K562 (cell line): ENCODE measurements around the gene RFWD3. TPM values are rescaled to one million over a fixed set of nuclear protein-coding genes. Genes with fewer than 3 reads are reported as not detected.

Experiments
- ARNT ChIP-seq, 2 experiments: fragments of 450-650 bp; IDR thresholded peaks; 2 replicates each; pipeline ENCODE4 v1.6.1; 2016; ENCODE audit warnings: mild to moderate bottlenecking in 1 of 2
- BRCA1 ChIP-seq, 2 experiments: fragments of 450-650 bp in 1 of 2; sonication (generic) in 1 of 2; formaldehyde crosslinking in 1 of 2; IDR thresholded peaks; 2 replicates each; pipeline versions ENCODE4 v1.5.0 to v1.6.1; 2017 to 2020; ENCODE audit warnings: mild to moderate bottlenecking in 1 of 2, missing genetic modification reagents in 1 of 2
- BRF1 ChIP-seq: IDR thresholded peaks from 3 replicates; pipeline ENCODE4 v1.6.1; 2011; ENCODE audit warnings: borderline replicate concordance, mild to moderate bottlenecking; ENCODE audit not compliant: insufficient read length; ENCODE audit errors: extremely low read depth
- CAMTA2 ChIP-seq: fragments of 250-450 bp; sonication (Bioruptor Pico); conservative IDR thresholded peaks from 2 replicates; pipeline ENCODE4 v1.5.1; 2022
- CBFA2T3 ChIP-seq: fragments of 450-650 bp; IDR thresholded peaks from 2 replicates; pipeline ENCODE4 v1.6.1; 2017
- CBX1 ChIP-seq: sonication (generic); IDR thresholded peaks from 2 replicates; pipeline ENCODE4 v1.6.1; 2016; ENCODE audit warnings: antibody characterized with exemption, low read depth, mild to moderate bottlenecking
- COPS2 ChIP-seq: fragments of 450-650 bp; conservative IDR thresholded peaks from 2 replicates; pipeline ENCODE4 v1.6.1; 2016; ENCODE audit warnings: mild to moderate bottlenecking, moderate library complexity
- CXXC5 ChIP-seq: fragments of 250-450 bp; sonication (Bioruptor Pico); IDR thresholded peaks from 2 replicates; pipeline ENCODE4 v1.8.0; 2022; ENCODE audit warnings: inconsistent platforms, mild to moderate bottlenecking, moderate library complexity
- DPF2 ChIP-seq: fragments of 450-650 bp; IDR thresholded peaks from 2 replicates; pipeline ENCODE4 v1.6.1; 2016
- ESRRB ChIP-seq: fragments of 250-450 bp; sonication (Bioruptor Pico); IDR thresholded peaks from 2 replicates; pipeline ENCODE4 v1.5.0; 2020; ENCODE audit warnings: mild to moderate bottlenecking, moderate library complexity, borderline replicate concordance
- GABPA ChIP-seq: fragments of 200-800 bp; sonication (Bioruptor generic); conservative IDR thresholded peaks from 2 replicates; pipeline ENCODE4 v1.6.1; 2016; ENCODE audit warnings: low read depth, missing genetic modification characterization, missing compliant biosample characterization
- HDAC3 ChIP-seq: fragments of 450-650 bp; IDR thresholded peaks from 2 replicates; pipeline ENCODE4 v1.6.1; 2018; ENCODE audit warnings: borderline replicate concordance, mild to moderate bottlenecking, moderate library complexity; ENCODE audit not compliant: partially characterized antibody
- HDGF ChIP-seq: fragments of 450-650 bp; IDR thresholded peaks from 2 replicates; pipeline ENCODE4 v1.6.1; 2016
- MEIS2 ChIP-seq: fragments of 450-650 bp; IDR thresholded peaks from 2 replicates; pipeline ENCODE4 v1.6.1; 2014; ENCODE audit warnings: mild to moderate bottlenecking; ENCODE audit not compliant: partially characterized antibody
- NBN ChIP-seq: fragments of 450-650 bp; IDR thresholded peaks from 2 replicates; pipeline ENCODE4 v1.6.1; 2016; ENCODE audit warnings: low read depth, mild to moderate bottlenecking
- NFIC ChIP-seq: fragments of 450-650 bp; IDR thresholded peaks from 2 replicates; pipeline ENCODE4 v1.6.1; 2017; ENCODE audit warnings: mild to moderate bottlenecking, inconsistent platforms
- PML ChIP-seq: IDR thresholded peaks from 2 replicates; pipeline ENCODE4 v1.6.1; 2012; ENCODE audit warnings: low read length, inconsistent platforms
- POLR2AphosphoS2 ChIP-seq: IDR thresholded peaks from 2 replicates; pipeline ENCODE4 v1.6.1; 2012; ENCODE audit warnings: low read length, improper control_type of control experiment
- SIN3B ChIP-seq: fragments of 450-650 bp; IDR thresholded peaks from 2 replicates; pipeline ENCODE4 v1.6.1; 2017; ENCODE audit warnings: low read depth, mild to moderate bottlenecking, moderate library complexity
- SMARCA4 ChIP-seq: fragments of 450-650 bp; IDR thresholded peaks from 2 replicates; pipeline ENCODE4 v1.6.1; 2016
- SNIP1 ChIP-seq: fragments of 450-650 bp; IDR thresholded peaks from 2 replicates; pipeline ENCODE4 v1.7.1; 2017; ENCODE audit warnings: low read depth, mild to moderate bottlenecking
- THRAP3 ChIP-seq: fragments of 450-650 bp; IDR thresholded peaks from 2 replicates; pipeline ENCODE4 v1.6.1; 2016; ENCODE audit warnings: mild to moderate bottlenecking, inconsistent platforms, borderline replicate concordance
- TRIM28 ChIP-seq: fragments of 450-650 bp; IDR thresholded peaks from 2 replicates; pipeline ENCODE4 v1.6.1; 2017
- ZKSCAN1 ChIP-seq: fragments of 150-350 bp; IDR thresholded peaks from 2 replicates; pipeline ENCODE4 v1.6.1; 2016; ENCODE audit warnings: low read depth, low read length
- ZNF12 ChIP-seq: sonication (generic); formaldehyde crosslinking; IDR thresholded peaks from 2 replicates; pipeline ENCODE4 v1.4.0; 2020; ENCODE audit warnings: mild to moderate bottlenecking, missing genetic modification reagents
- ZNF232 ChIP-seq: sonication (generic); formaldehyde crosslinking; IDR thresholded peaks from 2 replicates; pipeline ENCODE4 v1.8.0; 2022; ENCODE audit warnings: mild to moderate bottlenecking, missing genetic modification reagents
- ZNF239 ChIP-seq: fragments of 250-450 bp; sonication (Bioruptor Pico); IDR thresholded peaks from 2 replicates; pipeline ENCODE4 v1.4.0; 2020; ENCODE audit warnings: mild to moderate bottlenecking
- ZNF280A ChIP-seq: fragments of 450-650 bp; IDR thresholded peaks from 2 replicates; pipeline ENCODE4 v1.6.1; 2018; ENCODE audit warnings: mild to moderate bottlenecking, low read depth; ENCODE audit not compliant: partially characterized antibody
- ZNF518B ChIP-seq: fragments of 250-450 bp; sonication (Bioruptor Pico); IDR thresholded peaks from 2 replicates; pipeline ENCODE4 v1.5.0; 2021; ENCODE audit warnings: mild to moderate bottlenecking, moderate library complexity
- ZNF76 ChIP-seq: fragments of 250-450 bp; sonication (Bioruptor Pico); IDR thresholded peaks from 2 replicates; pipeline ENCODE4 v1.4.0; 2020; ENCODE audit warnings: mild to moderate bottlenecking, moderate library complexity, borderline replicate concordance
- polyA plus RNA-seq, 8 experiments: library from polyadenylated mRNA; depleted of rRNA in 4 of 8; stranded (reverse) in 5 of 8; unstranded in 3 of 8; fragments of >200 nt; fragmentation: Nextera tagmentation in 2 of 8; fragmentation: Illumina TruSeq in 1 of 8; extraction: Ambion mirVana in 2 of 8; extraction: Trizol in 1 of 8; gene quantifications; 2 replicates each; pipeline versions ENCODE4 v1.2.1 to v1.2.3, GENCODE V29; 2011 to 2014; ENCODE audit warnings: inconsistent platforms in 1 of 8, missing spikeins in 1 of 8
- total RNA-seq, 7 experiments: library from RNA; depleted of rRNA in 6 of 7; stranded (reverse); fragments of >200 nt in 6 of 7; fragmentation: Illumina TruSeq in 2 of 7; extraction: Trizol in 2 of 7; gene quantifications; 2 replicates each; pipeline versions ENCODE4 v1.2.1 to v1.2.3, GENCODE V29; 2011 to 2021; ENCODE audit warnings: low replicate concordance in 1 of 7

The RFWD3 gene
- total and polyA plus RNA-seq, 9 of the 15 experiments (the other 6 are each of a cell fraction or from before 2014, with no cell fraction given), result 20.8 to 121 (median 79.0) TPM

GRCh38 chr16:74667255-74667700 lies 601 bp upstream of the RFWD3 start (continued):
- no peak for TF ChIP-seq ZNF239 (CRISPR knock-in tag)
- TF ChIP-seq DPF2, result 0 out of 2 replicates have a peak, but pooled peaks have one; percentile 41
- TF ChIP-seq POLR2AphosphoS2, result no peak
- TF ChIP-seq HDAC3, result peak; percentile 26
- TF ChIP-seq BRCA1 (IDR thresholded peaks at IDR 0.05), result no peak
- TF ChIP-seq BRCA1 (CRISPR knock-in tag; IDR thresholded peaks at IDR 0.05), result no peak
- no peak for TF ChIP-seq ZKSCAN1
- peak; percentile 52 for TF ChIP-seq GABPA (tag)
- no peak for TF ChIP-seq ZNF76 (CRISPR knock-in tag)
- no peak for TF ChIP-seq BRF1
- no peak for TF ChIP-seq ZNF232
- no peak for TF ChIP-seq NBN
- TF ChIP-seq CBX1, result no peak
- no peak for TF ChIP-seq HDGF
- no peak for TF ChIP-seq TRIM28
- no peak for TF ChIP-seq CXXC5 (CRISPR knock-in tag)
- TF ChIP-seq CAMTA2, result no peak
- peak; percentile 23; the same call in 1 of the 2 replicates for TF ChIP-seq CBFA2T3
- TF ChIP-seq SMARCA4, result 0 out of 2 replicates have a peak, but pooled peaks have one; percentile 17
- TF ChIP-seq PML, result 0 out of 2 replicates have a peak, but pooled peaks have one; percentile 16
- TF ChIP-seq THRAP3, result no peak
- no peak for TF ChIP-seq NFIC
- TF ChIP-seq ZNF12 (CRISPR knock-in tag), result no peak
- peak in 1 of 2 experiments; percentile 13; a peak in 1 of 4 replicates for TF ChIP-seq ARNT (IDR thresholded peaks at IDR 0.05)
- TF ChIP-seq ESRRB (CRISPR knock-in tag), result no peak
- no peak for TF ChIP-seq ZNF280A
- no peak for TF ChIP-seq COPS2
- no peak for TF ChIP-seq SNIP1
- no peak for TF ChIP-seq MEIS2
- no peak for TF ChIP-seq ZNF518B (CRISPR knock-in tag)
- no peak for TF ChIP-seq SIN3B
